HG02623 (cell line): ENCODE data around the gene TP53BP2.

Experiments used
- ATAC-seq: cut with Tn5 transposase; IDR thresholded peaks from one replicate; pipeline ENCODE4 v1.9.1; 2021; ENCODE audit warnings: moderate library complexity; ENCODE audit not compliant: unreplicated experiment

Gene TP53BP2

DNA sequence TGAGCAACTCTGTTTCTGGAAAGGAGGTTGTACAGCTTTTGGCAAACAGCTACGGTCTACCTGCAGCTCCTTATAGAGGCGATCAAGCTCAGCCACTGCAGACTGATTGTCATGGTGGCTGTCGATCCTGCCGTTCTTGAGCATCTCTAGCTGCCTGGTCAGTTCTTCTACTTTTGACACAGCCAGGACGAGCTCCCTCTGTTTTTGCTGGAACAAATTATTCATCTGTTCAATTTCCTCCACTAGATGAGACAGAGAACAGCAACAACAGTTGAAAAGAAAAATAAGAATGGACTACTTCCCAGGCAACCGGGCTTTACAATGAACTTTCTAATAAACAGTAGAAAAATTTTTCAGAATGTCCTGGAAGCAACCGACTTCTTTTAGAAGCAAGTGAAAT, 42.5 kb downstream of the TP53BP2 start:
- no peak for ATAC-seq

DNA sequence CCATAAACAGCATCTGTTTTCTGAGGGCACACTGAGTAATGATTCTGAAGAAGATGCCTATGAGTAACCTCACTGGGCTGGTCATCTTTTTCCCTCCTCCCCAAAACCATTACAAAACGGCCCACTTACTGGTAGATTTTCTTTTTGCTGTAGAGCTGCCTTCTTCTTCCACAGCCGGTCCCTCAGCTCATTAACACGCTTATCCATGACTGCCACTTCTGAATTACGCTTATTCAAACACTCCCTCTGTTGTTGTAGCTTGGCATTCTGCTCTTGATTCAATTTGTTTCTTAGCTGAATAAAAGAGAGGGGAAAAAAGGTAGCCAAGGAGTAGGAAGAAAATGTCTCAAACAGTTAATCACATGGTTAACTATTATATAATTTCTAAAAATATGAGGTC, 43.1 kb downstream of the TP53BP2 start:
- no peak for ATAC-seq

DNA sequence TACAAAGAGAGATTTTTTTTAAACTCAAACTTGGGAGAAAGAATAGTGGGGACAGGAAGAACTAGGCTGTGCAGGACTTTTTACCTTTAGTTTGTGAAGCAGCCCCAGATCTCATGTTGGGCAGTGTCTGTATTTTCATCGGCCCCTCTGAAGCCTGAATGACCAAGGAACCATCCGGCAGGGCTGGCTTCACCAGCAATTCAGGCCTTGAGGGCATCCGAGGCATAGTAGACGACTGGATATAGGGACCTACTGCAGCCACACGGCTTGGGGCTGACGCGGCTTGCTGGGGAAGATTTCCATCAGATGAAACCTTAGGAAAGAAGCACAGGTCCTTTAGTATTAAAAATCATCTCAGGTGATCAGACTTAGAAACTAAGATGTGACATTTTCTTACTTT, 43.7 kb downstream of the TP53BP2 start:
- ATAC-seq, result no peak

DNA sequence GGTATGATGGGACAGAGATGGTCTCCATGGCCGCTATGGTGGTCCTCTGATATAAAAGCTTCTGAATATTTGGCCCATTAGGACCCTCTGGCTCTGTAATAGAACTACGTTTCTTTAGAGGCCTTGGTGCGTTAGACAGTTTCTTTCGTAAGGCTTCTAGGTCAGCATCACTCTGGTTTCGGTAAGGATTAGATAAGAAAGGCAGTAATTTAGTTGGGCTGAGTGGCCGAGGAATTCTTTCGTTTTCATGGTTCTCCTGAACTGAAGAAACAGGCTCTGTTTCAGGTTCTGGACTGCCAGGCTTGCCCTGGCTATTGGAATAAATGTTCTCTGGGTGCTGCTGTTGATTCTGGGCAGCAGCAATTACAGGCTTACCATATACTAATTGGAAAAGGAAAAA, 49.5 kb downstream of the TP53BP2 start:
- ATAC-seq, result no peak

DNA sequence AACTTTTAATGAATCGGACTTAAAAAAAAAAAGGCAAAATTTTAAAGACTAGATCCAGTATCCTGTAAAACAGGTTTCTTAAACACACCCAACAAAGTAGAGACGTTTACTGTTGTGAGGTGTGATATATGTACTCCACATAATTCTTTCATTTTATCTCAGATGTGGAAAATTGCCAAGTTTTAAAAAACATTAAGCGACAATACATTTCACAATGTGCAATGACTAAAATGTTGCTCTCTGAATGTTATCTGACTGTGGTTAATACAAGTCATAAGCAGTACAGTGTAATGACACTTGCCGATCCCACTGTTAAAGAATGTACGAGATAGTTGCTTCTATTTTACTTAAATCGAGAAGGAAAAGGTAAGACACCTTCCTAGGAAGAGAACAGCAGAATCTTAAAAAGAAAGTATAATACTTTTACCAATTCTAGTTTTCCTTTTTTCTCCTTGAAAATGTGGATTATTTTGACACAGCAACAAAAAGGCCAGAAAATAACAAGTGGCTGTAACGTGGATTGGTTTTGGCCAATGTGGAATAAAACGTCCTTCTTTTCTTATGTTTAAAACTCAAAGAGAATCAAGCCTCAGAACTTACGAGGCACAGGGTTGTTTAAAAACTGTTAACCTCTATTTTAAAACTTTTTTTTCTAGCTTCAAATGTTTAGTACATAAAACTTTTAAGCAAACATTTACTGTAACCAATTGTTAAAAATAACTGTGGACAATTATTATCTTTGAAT, 51.4 kb downstream of the TP53BP2 start:
- ATAC-seq, result no peak

DNA sequence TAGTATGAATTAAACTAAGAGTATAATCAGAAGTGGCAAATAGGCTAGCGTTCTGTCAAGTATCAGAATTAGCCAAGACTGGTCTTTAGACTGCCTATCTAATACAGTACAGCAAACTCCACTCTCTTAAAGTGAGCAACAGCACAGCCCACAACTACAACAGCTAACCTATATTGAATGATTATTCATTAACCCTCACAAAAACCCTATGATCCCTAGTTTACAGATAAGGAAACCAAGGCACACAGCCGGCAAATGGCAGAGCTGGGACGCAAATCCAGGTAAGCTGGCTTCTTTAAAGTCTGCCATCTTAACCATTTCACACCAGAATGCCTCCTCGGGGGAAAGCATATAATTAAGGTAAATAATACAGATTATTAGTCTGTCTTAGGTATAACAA, 52.0 kb downstream of the TP53BP2 start:
- ATAC-seq, result no peak

DNA sequence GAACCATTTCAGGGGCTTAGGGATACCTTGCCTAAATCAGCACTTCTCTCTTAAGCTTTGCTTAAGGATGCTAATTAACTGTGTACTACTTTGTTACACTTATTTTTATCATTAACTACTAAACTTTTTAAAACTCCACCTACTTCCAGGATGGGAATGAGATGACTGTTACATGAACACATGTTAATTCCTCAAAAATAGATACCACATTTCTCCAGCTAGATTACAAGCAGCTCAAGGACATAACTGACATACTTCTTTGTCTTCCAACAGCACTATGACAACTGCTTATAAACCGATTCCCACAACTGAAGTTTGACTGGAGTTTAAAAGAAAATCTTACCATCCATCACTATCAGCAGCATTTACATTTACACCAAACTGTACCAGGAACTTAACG, 53.7 kb downstream of the TP53BP2 start:
- no peak for ATAC-seq

DNA sequence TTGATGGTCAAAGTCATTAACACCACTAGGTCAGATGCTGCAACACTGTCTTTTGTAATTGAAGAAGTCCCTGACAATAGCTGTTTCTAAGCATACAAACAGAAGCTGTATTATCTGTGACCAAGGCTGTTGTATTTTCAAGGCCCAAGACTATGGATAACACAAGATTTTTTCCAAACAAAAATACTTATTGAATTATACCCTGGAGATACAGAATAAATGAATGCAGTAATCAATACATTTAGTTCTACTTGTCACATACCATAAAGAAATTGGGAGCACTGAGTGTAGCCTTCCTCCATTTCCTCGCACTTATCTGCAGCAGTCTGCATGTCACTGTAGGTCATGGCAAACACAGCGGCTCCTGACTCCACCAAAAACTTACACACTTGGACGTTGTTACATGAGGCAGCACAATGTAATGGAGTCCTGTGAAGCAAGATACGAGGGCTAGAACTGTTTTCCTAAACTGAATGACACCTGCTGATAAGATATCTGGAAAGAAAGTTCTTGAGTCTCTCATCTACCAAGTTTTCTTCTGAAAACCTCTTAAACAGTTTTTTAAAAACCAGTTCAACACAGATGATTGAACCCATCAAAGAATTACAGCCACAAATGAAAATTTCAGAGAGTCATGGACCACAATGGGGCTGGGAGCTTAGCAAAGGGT, 56.9 kb downstream of the TP53BP2 start:
- ATAC-seq, result no peak

DNA sequence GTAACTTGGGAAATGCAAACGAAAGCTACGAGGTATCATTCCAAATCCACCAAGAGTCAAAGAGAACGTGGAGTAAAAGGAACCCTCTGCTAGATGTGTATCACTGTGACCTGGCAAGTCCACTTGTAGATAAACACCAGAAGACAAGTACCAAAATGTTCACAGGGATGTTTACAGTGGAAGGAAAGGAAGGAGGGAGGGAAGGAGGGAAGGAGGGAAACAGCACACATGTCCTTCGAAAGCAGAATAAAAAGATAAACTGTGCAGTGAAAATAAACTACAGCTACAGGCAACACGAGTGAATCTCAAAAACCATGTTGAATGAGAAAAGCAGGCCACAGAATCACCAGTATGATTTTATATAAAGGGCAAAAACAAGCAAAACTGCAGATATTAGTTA, 59.9 kb downstream of the TP53BP2 start:
- no peak for ATAC-seq

DNA sequence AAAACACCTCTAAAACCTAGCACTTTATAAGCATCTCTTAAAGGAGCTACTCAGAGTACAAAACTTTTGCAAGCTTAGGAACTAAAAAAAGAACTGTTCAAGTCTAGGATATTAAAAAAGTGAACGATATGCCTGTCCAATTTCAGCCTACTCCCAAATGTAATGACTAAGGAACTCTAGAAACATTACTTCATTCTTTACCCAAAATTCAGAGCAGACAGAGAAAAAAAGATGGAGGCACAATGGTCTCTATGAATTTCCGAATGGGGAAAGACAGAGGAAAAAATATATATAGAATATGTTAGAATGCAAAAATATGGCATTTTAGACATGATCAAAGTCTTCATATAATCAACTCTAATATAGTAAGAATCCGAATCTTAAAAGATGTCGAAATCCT, 61.2 kb downstream of the TP53BP2 start:
- ATAC-seq, result no peak

DNA sequence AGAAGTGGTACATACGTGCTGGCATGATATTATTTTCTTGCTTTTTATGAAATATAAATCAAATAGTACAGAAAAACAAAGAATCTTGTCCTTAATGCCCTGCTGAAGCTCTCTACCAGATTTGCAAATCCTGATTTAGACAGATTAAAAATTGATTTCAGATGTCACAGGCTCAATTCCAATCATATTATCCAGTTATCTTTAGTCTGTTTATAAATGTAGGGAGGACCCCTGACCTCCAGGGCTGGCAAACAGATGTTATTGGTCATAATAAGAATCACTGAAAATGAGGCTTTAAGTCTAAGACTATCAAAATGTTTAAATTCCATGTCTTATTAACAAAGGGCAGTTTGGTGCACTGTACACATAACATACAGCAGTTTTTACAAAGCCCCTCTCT, 62.1 kb downstream of the TP53BP2 start:
- ATAC-seq, result no peak

DNA sequence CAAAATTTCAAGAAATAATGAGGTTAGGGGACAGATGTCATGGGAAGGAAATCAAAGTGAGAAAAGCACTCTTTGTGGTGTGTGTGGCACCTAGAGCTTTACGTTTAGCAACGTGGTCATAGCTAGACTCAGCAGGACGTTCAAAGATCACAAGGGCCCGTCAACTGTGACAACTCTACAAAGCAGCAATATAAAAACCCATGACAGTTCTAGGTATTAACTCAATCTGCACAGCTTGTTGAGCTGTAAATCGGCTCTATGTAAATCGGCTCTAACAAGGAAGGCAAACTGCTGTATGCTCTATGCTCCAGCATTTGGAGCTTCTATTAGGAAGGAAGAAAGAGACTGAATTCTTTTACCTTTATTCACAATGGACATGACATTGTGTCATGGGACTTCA, 64.8 kb downstream of the TP53BP2 start:
- no peak for ATAC-seq

DNA sequence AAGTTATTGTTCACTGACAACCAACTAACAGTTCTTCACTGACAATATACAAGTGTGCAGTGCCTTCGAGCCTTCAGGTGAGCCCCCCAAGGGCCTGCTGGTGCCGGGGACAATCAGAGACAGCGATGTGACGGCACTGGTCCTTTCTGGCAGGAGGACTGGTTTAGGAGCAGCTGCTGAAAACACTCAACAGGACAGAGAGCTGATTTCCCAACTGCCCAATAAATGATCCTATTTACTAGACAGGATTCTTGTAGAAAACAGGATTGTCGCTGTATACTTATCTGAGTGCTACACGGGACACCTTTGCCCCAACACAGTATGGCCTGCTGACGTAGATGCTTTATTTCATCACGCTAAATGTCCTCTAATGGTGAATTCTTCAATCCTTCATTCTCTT, 65.4 kb downstream of the TP53BP2 start:
- no peak for ATAC-seq

DNA sequence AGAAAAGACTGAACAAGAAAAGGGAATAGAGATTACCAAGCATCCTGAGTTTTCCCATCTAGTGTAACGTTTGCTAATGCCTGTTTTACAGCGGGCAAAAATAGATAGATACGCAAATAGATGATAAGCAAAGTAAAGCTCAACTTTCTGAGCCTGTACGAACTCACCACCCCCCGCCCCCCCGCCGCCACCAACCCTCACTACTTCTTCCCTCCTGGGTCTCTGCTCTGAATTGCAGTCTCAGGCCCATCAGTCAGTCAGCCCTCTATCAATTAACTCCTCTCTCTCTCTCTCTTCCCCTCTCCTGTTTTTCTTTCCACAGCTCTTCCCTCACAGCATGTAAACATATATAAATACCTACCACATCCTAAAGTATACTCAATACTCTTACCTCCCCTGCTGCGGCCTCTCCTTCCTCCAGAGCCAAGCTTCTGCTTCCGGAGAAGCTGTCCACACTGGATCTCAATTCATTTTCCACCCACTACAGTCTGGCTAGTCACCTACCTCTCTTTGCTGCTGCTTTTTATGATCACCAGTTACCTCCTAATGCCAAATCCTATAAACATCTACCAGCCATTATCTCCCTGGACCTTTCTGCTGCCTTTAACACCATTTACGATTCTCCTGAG, 68.8 kb downstream of the TP53BP2 start:
- ATAC-seq, result no peak

DNA sequence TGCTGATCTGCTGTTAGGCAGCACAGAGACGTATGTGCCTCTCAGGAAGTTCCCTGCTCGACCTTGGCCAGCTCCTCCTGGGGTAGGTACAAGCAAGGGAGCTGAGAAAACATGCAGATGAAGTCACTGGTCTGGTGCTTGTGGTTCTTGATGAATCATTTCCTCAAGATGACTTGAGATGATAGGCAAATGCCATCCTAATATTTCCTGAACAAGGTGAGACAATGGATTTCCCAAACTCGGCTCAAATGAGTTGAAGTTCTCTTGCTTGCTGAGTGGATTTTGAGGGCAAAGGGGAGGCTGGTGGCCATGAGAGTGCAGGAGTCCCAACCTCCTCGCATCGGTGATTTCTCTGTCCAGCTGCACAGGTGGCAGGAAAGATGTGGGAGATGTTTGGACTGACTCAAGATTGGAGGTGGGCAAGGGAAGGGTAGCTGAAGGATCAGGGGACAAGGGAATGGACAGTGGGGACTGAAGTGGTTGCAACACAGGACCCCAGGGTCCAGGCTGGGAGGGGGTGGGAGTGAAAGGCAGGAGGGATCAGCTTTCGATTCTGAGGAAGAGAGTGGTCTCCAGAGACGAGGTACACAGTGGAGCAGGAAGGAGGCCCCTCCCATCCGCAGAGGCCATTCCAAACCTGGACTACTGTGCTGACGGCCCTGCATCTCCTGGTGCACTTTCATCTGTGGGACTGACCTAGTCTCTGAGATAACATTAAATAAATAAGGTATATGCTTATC, 69.5 kb downstream of the TP53BP2 start:
- ATAC-seq, result no peak

DNA sequence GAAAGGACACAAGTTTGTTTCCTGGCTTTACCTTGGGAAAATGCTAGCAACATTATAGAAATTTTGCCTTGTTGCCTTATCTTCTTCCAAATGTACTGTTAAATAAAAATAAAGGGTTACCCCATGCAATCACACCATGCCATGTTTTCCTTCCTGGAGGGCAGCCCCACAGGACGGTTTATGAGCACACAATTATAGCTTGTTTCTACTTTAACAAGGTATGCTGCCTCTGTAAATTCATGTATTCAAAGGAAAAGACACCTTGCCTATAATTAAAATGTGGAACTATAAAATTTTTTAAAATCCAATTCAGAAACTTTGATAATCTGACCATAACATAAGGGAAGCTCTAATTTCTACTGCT, 70.1 kb downstream of the TP53BP2 start:
- ATAC-seq, result no peak

DNA sequence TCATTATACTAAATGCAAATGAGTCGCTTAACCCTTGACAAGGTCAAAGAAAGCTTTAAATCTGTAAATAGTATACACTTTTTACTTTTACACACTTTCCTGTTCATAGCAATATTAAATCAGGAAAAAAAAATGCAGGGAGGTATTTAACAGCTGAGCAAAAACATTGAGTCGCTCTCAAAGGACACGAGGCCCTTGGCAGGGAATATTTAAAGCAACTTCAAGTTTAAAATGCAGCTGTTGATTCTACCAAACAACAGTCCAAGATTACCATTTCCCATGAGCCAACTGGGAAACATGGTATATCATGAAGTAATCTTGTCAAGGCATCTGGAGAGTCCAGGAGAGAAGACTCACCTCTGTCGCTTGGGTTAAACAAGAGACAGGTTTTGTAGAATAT, 70.7 kb downstream of the TP53BP2 start:
- no peak for ATAC-seq

DNA sequence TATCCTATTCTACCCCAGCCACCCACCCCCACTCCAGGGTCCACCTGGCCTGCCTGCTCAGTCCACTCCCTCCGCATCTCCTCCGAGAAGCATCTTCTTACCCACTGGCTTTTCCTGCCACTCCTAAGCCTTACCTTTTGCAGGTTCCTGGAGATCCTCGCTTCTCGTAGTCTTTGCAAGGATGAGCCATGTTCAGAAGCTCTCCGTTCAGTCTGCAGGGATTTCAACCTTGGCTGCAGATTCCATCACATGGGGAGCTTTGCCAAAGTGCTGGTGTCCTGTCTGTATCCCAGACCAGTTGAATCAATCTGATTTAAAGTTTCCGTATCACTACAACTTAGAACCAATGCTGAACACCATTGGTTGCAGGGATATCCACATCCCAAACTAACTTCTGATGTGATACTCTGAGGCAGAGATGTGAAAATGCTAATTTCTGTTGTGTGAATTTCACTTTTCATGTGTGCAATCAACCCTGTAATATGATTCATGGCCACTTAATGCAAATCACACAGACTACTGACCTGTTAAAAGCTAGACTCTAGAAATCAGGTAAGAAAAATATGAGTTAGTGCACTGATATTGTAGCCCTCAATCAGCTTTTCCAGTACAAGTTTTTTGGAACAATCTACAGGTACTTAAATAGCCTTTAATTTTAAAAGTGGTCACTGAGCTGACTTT, 71.5 kb downstream of the TP53BP2 start:
- ATAC-seq, result no peak

DNA sequence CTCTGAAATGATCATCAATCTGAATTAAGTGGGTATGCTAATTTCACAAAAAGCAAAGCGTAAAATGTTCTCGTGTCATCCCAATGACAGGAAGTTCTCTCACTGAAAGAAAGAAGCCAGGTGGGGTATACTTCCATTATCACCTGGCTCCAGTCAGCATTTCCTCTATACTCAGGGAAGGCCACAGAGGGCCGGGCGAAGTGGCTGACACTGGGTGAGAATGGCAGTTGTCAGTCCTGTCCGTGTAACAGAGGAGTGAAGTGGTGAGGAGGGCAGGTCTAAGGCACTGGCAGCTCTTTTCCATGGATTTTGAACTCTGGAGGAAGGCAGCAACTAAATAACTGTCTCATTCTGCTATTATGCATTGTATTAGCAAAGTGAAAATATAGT, 73.0 kb downstream of the TP53BP2 start:
- ATAC-seq, result no peak

DNA sequence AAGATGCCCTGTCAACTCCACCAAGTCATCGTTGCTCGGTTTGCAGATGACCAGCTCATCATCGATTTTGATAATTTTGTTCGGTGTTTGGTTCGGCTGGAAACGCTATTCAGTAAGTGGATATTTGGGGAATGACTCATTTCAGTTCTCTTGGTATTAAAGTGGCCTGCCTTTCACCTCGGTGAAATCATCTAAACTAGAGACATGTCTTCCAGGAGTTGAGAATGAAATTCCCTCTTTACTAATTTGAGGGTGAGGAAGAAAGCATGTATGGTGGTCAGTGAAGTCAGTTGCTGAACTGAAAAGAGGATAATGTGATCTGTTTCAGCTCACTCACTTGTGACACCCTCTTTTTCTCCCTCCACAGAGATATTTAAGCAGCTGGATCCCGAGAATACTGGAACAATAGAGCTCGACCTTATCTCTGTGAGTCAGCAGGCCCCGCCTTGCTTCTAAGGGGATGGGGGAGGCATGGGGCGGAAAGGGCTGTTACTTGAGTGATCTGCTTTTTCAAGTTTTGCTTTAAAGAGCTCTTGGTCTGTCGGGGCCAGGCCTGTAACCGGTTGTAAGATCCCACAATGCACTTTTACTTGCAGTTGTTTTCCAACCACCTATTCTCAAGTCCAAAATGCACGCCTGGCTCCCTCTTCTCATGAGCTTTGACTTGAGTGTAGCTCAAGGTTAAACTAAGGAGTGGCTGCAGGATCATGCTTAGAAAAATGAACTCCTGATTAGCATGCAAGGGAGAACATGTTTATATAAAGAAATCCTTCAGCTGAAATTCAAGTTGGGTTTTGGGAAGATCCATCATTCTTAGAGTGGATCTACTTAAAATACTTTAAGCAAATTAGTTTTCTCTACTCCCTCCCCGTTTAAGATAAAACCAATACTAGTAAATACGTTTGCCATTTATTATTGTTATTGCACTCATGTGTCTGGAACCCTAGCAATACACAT, 73.7 kb downstream of the TP53BP2 start:
- ATAC-seq, result no peak
